GM19328 (cell line): ENCODE results near the gene PHYHD1.

Experiments used
- ATAC-seq: cut with Tn5 transposase; IDR thresholded peaks from one replicate; pipeline ENCODE4 v1.9.1; 2021; ENCODE audit warnings: mild to moderate bottlenecking, moderate library complexity; ENCODE audit not compliant: unreplicated experiment

The PHYHD1 gene

DNA sequence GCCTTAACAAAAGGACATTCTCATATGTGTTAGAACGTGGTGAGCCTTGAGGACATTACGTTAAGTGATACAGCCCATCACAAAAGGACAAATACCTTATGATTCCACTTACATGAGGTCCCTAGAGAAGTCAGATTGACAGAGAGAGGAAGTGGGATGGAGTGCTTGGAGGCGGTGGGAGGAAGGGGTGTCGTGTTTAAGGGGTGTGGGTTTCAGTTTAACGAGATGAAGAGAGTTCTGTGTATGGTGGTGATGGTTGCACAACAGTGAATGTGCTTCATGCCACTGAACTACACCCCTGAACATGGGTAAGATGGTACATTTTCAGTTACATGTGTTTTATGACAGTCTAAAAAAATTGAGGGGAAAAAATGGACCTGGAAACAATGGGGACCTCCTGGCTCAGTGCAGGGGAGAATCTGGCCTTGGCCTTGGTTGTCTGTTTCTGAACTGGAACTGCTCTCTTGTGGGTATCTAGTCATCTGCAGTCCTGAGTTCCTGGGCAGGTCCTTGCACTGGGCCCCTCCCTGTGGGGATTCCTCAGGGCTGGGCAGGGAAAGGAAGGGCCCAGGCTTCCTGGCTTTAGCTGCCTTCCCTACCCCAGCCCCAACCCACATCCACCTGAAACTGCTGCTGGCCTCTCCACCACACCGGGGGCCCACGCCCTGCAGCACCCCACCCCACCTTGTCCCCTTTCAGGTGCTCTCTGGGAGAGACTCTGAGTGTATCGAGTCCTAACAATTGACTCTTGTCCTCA is 21.0 kb upstream of the PHYHD1 start:
- no peak for ATAC-seq

GRCh38 chr9:128901379-128901778 is 19.4 kb upstream of the PHYHD1 start:
- no peak for ATAC-seq

DNA sequence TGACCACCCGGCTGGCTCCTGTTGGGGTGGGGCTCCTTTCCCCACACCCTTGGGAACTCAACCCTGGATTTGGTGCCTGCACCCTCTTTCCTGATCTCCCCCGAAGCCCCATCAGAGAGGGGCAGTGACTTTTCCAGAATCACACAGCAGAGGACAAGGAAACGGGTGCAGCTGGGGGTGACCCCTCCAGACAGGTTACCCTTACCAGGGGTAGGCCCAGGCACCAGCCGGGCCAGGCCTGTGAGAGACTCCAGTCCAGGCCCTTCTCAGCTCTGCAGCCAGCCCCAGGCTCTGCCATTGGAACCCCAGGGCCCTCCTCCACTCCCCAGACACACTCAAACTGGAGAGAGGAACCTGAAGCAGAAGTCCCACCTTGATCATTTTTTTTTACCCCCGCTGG is 19.0 kb upstream of the PHYHD1 start:
- no peak for ATAC-seq

DNA sequence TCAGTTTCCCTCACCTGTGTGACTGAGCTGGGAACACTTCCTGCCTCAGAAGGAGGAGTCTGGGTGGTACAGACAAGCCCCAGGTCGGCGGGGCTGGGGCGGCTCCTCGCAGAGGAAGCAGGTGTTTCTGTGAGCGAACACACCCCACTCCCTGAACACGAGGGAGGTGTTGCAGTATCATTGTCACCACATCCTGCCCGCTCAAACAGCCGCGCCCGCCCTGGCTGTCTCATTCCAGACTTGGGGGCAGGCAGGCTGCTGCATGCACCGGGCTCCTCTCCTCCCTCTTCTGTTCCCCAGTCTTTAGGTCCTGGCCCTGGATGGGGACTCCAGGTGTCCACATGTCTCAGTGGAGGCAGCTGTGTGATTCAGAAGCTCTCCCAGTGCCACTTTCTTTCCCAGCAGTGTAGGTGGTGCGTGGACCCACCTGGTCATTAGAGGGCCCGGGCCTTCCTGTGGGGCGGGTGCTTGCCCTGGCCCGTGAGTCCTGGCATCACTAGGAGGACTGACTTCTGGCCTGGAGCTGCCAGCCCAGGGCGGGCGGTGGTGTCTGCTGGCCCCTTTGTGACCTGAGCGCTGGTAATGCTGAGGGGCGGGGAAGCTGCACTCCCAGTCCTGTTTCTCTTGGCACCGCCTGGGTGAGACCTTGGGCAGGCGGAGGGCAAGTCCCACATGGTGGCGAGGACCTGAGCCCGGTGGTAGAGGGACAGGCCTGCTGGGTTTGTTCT is 18.3 kb upstream of the PHYHD1 start:
- ATAC-seq, result peak; percentile 78

GRCh38 chr9:128903079-128903461 is 17.7 kb upstream of the PHYHD1 start:
- no peak for ATAC-seq

GRCh38 chr9:128903871-128904620 is 16.7 kb upstream of the PHYHD1 start:
- ATAC-seq, result no peak

GRCh38 chr9:128905964-128906363 is 14.8 kb upstream of the PHYHD1 start:
- no peak for ATAC-seq

- ATAC-seq, result no peak
These were observed 14.0 kb upstream of the PHYHD1 start for GRCh38 chr9:128906741-128907140.

- no peak for ATAC-seq
These were observed 12.4 kb upstream of the PHYHD1 start for GRCh38 chr9:128908372-128908771.

- ATAC-seq, result no peak
These were observed 10.9 kb upstream of the PHYHD1 start for GRCh38 chr9:128909859-128910258.

DNA sequence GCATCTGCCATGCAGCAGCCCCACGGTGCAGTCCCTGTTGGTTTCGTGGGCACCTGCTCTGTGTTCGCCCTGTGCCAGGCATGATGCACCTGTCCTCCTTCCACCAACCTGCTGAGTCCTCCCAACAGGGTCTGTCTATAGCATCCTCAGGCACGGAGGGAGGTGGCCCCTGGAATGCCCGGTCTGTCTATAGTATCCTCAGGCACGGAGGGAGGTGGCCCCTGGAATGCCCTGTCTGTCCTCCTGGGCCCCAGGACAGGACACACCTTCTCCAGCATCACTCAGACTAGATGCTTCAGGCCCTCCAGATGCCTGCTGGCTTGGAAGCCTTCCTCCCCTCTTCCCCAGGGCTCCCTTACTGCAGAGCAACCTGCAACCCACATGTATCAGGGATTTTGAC is 9.9 kb upstream of the PHYHD1 start:
- no peak for ATAC-seq

DNA sequence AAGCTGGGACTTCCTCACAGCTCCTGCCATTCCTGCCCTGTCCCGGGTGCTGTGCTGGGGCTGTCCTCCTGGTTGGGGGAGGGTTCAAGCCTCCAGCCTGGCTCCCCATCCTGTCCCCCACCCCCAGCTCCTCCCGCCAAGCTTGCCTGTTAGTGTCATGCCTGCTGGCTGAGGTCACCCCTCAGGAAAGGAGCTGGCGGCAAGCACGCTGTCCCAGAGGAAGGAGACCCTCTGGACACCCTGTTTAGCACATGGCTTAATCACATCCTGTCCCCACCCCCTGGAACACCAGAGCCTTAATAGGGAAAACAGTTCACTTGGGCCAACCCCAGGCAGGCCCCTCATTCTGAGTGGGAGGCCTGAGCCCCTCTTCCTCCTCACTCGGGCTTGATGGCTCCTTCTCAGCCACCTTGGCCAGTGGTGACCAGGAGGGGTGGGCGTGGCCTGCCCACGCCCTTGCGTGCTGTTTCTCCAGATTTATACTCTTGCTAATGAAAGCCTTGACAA is 9.2 kb upstream of the PHYHD1 start:
- ATAC-seq, result no peak

- ATAC-seq, result no peak
These were observed 8.4 kb upstream of the PHYHD1 start for GRCh38 chr9:128912270-128912853.

GRCh38 chr9:128913048-128913900 is 7.5 kb upstream of the PHYHD1 start:
- ATAC-seq, result no peak

DNA sequence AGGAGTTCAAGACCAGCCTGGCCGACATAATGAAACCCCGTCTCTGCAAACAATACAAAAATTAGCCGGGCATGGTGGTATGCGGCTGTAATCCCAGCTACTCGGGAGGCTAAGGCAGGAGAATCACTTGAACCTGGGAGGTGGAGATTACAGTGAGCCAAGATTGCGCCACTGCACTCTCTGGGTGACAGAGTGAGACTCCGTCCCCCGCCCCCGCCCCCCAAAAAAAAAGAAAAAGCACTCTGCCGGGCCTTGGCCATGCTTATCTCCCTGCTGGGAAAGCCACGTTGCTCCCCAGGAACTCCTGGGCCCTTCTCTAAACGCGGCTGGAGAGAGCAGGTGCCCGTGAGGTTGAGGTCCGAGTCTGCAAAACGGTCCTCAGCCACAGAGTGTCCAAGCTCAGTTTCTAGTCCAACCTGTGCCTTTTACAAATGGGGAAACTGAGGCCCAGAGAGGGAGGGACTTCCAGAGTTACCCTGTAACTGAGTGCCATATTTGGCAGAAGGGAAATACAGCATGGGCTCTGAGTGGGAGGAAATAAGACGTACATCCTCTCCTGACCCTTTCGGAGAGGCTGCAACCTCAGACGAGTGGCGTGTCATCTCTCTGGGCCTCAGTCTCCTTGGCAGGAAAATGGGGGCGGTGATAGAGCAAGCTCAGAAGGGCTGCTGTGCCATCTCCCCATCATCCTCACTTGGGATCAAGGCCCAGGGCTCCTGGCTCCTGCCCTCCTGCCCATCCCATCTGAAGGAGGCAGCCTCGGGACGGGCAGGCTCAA is 6.6 kb upstream of the PHYHD1 start:
- no peak for ATAC-seq

- no peak for ATAC-seq
These were observed 4.6 kb upstream of the PHYHD1 start for GRCh38 chr9:128916204-128916603.

DNA sequence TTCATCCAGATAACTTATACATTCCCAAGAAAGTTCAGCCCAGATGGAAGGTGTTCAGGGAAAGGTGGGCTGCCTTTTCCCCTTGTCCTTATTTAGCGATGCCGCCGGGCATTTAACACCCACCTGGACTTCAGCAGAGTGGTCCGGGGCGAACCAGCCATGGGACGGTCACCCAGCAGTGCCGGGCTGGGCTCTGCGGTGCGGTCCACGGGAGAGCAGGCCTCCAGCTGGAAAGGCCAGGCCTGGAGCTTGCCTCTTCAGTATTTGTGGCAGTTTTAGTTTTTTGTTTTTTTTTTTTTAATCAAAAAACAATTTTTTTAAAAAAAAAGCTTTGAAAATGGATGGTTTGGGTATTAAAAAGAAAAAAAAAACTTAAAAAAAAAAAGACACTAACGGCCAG is 4.0 kb upstream of the PHYHD1 start:
- ATAC-seq, result no peak

DNA sequence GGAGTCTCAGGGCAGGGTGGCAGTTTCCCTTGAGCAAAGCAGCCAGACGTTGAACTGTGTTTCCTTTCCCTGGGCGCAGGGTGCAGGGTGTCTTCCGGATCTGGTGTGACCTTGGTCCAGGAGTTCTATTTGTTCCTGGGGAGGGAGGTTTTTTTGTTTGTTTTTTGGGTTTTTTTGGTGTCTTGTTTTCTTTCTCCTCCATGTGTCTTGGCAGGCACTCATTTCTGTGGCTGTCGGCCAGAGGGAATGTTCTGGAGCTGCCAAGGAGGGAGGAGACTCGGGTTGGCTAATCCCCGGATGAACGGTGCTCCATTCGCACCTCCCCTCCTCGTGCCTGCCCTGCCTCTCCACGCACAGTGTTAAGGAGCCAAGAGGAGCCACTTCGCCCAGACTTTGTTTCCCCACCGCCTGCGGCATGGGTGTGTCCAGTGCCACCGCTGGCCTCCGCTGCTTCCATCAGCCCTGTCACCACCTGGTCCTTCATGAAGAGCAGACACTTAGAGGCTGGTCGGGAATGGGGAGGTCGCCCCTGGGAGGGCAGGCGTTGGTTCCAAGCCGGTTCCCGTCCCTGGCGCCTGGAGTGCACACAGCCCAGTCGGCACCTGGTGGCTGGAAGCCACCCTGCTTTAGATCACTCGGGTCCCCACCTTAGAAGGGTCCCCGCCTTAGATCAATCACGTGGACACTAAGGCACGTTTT is 3.5 kb upstream of the PHYHD1 start:
- no peak for ATAC-seq

DNA sequence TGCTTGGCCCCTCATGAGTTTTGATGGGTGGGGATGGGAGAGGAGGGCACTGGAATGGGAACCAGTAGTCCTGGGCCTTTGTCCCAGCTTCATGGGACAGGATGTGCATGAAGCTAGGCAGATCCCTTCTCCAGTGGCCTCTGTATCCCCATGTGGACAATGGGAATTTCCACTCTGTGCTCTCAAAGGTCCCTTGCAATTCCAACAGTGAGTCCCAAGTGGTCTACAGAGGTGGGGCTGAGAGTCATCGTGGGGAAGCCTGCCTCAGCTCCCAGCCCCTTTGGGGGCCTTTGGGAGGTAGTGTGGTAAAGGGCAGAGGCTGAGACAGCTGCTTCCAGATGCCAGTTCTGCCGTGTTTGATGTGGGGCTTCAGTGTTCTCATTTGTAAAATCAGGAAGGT is 1.9 kb upstream of the PHYHD1 start:
- no peak for ATAC-seq
